ENCODE results near the gene FNTB.

The FNTB gene

DNA sequence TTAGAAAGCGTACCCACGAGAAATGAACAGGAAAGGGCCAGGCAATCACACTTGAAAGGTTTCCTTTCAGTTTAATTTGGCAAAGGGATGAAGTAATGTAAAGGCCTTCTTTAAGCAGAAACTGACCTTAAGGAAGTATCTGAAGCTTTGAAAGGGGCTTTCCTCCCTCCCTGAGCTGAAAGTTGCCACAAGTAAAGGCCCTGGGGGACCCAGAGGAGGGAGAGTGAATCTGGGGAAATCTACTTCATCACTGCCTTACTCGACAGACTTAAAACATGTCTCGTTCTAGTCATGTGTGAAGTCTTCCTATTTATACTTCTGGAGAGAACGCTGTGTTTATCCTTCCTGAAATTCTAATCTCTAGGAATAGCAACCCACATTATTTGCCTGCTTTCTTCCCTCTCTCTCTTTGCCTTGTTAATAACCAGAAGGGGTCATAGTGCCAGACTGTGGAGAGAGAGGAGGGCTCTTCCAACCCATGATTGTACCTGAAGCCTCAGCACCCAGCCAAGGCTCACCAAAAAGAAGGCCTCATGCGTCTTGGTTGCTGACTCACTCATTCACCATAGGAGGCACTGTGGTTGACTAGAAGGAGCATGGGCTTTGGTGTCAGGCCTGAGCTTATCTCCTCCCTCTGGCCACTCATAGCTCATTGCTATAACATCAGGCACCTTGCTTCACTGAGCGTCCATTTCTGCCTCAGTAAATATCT lies 33.9 kb upstream of the FNTB start:
- DNase-seq (ENCODE audit: low read depth in 2 of 2) = no peak

GRCh38 chr14:64953310-64953654 lies 33.4 kb upstream of the FNTB start:
- DNase-seq (ENCODE audit: low read depth in 2 of 2) = no peak

GRCh38 chr14:64953661-64954060 lies 33.0 kb upstream of the FNTB start:
- no peak for DNase-seq (ENCODE audit: low read depth in 2 of 2)

DNA sequence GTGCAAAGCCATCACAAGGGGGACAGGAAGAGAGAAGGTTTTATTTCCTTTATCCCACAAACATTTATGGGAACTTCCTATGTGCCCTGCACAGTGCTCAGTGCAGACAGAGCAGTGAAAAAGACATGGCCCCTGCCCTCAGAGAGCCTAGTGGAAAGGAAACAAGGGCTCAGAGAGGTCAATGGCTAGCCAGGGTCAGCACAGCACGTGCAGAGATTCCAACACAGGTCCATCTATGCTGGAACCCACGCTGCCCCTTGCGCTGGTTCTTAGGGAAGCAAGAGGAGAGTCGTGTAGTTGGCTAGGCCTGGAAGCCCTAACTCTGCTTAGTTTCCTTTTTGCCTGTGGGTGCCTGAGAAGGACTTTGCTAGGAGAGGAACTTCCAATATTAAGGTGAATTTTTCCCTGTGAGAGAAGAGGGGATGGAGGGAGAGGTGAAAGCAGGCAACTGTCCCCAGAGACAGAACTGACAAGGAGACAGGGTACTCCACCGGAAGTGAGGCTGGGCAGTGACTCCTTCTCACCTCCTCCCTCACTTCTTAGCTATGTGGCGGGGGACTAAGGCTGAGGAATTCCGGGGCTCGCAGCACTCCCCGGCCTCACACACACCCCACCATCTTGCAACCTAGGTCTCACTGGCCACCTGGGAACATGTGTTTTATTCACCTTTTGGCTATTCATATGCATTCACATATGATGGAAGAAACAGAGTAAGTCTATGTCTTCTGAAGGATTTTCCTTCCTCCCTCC lies 32.0 kb upstream of the FNTB start:
- no peak for DNase-seq (ENCODE audit: low read depth in 2 of 2)

- no peak for DNase-seq (ENCODE audit: low read depth in 2 of 2)
These were observed 31.4 kb upstream of the FNTB start for GRCh38 chr14:64955297-64955696.

DNA sequence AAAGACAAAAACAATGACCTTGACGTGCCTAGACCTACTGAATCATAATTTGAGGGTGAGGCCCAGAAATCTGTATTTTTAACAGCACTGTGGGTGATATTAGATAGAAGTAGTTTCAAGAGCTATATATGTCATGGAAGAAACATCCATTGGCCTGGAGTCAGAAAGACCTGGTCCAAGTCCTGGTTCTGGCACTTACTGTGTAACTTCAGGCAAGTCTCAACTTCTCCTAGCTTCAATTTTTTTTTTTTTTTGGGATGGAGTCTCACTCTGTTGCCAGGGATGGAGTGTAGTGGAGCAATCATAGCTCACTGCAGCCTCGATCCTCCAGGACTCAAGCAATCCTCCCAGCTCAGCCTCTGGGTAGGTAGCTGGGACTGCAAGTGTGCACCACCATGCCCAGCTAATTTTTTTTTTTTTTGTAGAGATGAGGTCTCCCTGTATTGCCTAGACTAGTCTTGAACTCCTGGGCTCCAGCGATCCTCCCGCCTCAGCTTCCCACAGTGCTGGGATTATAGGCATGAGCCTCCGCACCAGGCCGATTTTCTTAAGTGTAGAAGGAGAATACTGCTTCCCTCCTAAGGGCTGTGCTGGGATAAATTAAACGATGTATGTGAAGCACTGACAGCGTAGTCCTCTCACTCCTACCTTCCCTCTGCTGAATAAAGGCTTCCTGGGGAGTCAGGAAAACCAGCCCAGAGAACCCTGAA lies 29.8 kb upstream of the FNTB start:
- no peak for DNase-seq (ENCODE audit: low read depth in 2 of 2)

DNA sequence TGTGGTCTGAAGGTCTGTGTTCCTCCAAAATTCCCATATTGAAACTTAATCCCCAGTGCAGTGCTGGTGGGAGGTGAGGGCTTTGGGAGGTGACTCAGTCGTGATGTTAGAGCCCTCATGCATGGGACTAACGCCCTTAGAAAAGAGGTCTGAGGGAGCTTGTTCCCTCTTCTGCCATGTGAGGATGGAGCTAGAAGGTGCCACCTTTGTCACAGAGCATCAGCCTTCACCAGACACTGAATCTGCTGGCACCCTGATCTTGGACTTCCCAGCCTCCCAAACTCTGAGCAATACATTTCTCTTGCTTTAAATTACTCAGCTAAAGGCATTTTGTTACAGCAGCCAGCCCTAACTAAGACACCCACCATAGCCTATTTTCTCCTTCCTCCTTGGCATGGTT lies 28.5 kb upstream of the FNTB start:
- no peak for DNase-seq (ENCODE audit: low read depth in 2 of 2)

DNA sequence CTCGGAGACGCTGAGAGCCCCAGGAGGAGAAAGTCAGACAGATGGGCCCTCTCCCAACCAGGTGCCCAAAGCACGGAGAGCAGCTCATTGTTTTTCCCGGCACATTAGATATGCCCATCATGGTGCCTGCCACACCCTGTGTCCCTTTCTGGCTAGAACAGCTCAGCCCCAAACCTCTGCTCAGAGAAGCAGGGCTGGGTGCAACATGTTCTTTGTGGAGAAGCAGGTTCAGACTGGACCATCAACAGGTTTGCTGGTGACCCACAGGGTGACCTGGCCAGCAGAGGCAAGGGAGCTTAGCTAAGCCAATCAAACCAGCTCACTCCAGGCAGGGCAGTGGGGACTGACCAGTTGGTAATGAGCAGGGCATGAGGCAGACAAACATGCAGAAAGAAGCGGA lies 28.0 kb upstream of the FNTB start:
- DNase-seq (ENCODE audit: low read depth in 2 of 2) = no peak

- no peak for DNase-seq (ENCODE audit: low read depth in 2 of 2)
These were observed 25.9 kb upstream of the FNTB start for GRCh38 chr14:64960762-64961276.

- no peak for DNase-seq (ENCODE audit: low read depth in 2 of 2)
These were observed 23.1 kb upstream of the FNTB start for GRCh38 chr14:64963611-64964010.

DNA sequence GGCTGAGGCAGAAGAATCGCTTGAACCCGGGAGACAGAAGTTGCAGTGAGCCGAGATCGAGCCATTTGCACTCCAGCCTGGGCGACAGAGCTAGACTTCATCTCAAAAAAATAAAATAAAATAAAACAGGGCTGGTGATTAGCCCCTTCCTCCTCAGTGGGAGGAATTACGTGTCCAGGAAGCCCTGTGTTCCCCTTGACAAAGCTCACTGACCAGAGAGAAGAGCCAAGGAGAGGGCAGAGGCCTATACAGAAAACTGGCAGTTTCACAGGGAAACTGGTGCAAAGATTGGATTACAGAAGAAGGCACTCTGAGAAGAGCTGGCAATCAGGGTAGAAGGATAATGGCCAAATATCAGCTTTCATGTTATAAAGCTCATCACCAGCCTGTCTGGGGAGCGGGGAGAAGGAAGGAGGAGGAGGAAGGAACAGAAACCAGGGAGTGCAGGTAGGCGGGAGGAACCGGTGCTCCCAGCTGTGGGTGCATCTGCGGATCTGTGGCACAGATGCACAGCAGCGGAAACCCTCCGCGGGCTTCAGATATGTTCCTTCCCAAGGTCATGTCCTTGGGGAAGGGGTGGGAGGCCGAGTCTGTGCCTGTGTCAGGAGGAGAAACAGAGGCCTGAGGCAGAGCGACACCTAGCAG lies 21.2 kb upstream of the FNTB start:
- DNase-seq (ENCODE audit: low read depth in 2 of 2) = no peak

- DNase-seq (ENCODE audit: low read depth in 2 of 2) = no peak
These were observed 19.7 kb upstream of the FNTB start for GRCh38 chr14:64966976-64967375.

- no peak for DNase-seq (ENCODE audit: low read depth in 2 of 2)
These were observed 18.5 kb upstream of the FNTB start for GRCh38 chr14:64968167-64968566.

- no peak for DNase-seq (ENCODE audit: low read depth in 2 of 2)
These were observed 18.0 kb upstream of the FNTB start for GRCh38 chr14:64968651-64969050.

DNA sequence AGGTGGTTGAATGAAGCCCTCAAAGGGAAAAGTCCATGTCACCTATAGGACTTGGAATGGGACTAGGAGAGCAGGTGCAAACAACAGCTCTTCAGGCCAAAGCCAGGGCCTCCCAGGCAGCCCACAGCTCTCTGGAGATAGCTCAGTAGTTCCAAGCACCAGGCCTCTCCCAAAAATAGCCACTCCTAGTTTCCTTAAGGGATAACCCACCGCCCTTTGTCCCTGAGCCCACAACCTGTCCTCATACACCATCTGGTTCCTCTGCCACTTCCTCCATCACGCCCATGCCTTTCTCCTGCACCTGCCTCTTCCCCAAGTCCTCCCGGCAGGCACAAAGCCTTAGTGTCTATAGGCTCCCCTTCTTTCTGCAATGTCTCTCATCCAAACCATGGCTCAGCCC lies 16.7 kb upstream of the FNTB start:
- DNase-seq (ENCODE audit: low read depth in 2 of 2) = no peak

DNA sequence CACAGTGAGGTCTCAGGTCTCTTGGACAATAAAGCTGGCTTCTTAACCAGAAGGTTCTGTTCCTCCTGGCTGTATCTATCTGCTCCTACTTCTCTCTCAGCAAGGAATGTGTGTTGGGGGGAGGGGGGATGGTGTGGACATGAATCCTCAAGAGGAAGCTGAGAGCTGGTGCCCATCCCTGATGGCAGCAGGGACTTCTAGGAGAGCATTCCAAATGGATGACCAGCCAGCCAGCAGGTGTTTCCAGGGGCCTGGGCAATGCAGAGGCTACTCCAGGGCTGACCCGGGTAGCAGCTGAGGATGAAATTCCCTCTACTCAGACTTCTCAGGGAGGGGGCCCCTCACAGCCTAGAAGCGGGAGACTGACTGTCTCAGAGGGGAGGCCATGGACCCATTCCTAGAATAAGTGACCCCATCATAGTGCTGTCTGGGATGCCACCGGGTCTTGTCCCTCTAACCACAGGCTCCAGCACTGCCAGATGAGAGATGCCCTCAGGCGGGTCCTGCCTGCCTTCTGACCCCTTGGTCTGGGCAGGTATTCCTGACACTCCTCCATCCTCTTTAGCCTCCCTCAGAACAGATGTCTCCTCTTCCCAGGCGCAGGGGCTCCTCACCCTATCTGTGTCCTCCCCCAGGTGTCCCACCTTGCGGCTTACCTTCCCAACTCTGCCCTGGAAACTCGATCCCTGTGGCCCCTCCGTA lies 15.8 kb upstream of the FNTB start:
- no peak for DNase-seq (ENCODE audit: low read depth in 2 of 2)

DNA sequence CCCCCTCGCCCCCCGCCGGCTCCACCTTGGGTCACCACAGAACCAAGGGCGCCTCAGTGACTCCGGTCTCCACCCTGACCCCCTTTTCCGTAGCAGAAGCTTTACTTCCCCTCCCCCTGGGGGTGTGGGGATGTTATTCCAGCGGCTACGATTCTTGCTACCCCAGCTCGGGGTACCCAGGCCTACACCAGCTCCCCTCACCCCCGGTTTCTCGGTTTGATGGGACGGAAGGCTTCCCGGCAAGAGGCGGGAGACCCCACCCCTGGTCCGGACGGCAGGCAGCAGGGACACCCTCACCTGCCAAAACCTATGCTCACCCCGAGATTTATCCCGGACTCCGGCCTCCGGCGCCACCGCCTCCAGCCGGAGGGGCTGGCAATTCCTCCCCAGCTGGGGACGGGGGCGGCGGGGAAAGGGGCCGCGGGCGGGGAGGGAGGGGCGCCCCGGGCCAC lies 15.2 kb upstream of the FNTB start:
- no peak for DNase-seq (ENCODE audit: low read depth in 2 of 2)

DNA sequence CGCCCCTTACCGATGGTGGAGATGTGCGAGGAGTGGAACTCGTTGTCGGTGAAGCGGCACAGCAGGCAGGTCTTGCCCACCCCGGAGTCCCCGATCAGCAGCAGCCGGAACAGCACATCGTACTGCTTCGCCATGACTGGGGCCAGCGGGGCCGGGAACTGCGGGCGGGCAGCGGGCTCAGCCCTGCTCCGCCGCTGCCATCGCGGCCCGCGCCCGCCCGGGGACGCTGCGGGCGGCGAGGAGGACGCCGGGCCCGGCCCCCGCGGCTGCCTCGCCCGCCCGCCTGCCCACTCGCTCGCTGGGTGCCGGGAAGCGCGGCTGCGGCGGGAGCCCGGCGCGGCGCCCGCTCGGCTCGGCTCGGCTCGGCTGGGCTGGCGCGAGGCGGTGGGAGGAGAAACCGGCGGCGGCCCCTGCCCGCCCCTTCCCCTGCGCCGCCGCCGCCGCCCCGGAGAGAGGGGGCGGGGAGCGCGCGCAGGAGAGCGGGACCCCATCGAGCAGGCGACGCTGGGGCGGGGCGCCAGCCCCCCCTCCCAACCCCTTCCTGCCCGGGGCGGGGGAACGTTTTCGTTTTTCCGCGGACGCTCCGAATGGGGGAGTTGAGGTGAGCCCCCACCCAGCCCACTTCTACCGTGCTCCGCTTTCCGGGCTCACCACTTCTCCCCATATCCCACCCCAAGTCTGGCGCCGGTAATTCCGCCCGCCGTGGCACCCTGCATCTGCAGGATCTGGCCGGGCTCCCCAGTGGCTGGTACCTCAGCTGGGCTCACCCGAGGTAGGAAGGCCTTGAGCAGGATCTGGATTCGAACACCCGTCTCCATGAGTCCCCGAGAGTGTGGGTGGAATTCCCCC lies 14.5 kb upstream of the FNTB start, which contains the start of gene RAB15:
TSS of gene RAB15 (minus strand) at position 394 of the 849 bp plus-strand sequence. CDS start at position 134, 260 bp downstream.
- DNase-seq (ENCODE audit: low read depth in 2 of 2) = peak; percentile 4 to 10

GRCh38 chr14:64973026-64973442 lies 13.7 kb upstream of the FNTB start:
- no peak for DNase-seq (ENCODE audit: low read depth in 2 of 2)

GRCh38 chr14:64973826-64974225 lies 12.9 kb upstream of the FNTB start:
- DNase-seq (ENCODE audit: low read depth in 2 of 2) = no peak

Measured in stimulated activated CD8-positive, alpha-beta memory T cell treated with anti-CD3 and anti-CD28 coated beads, Interleukin-15, amount 100 ng/mL, for 48 hours (primary cell).